Sigmoid colon (tissue), 7 donors: ENCODE data around the gene FBXL16. TPM values are rescaled to one million over a fixed set of nuclear protein-coding genes. Genes with fewer than 3 reads are reported as not detected.

Experiments used
- DNase-seq: peaks from one replicate; pipeline ENCODE4 v3.0.0-alpha.2; 2019
- H3K27ac ChIP-seq, 4 donors: fragments of 200-600 bp; sonication (generic); one replicate each; pipeline ENCODE4 v1.5.1; 2016 to 2019; ENCODE audit warnings: mild to moderate bottlenecking in 1 of 4
- H3K27me3 ChIP-seq, 3 donors: fragments of 200-600 bp; sonication (generic); one replicate each; pipeline ENCODE4 v1.5.1; 2019; ENCODE audit warnings: mild to moderate bottlenecking in 1 of 3
- H3K36me3 ChIP-seq, 4 donors: fragments of 200-600 bp; sonication (generic); one replicate each; pipeline ENCODE4 v1.5.1; 2016 to 2019
- H3K4me1 ChIP-seq, 4 donors: fragments of 200-600 bp; sonication (generic); one replicate each; pipeline ENCODE4 v1.5.1; 2017 to 2019
- H3K4me3 ChIP-seq, 4 donors: fragments of 200-600 bp; sonication (generic); one replicate each; pipeline ENCODE4 v1.5.1; 2017 to 2019; ENCODE audit warnings: mild to moderate bottlenecking in 2 of 4, moderate library complexity in 1 of 4
- H3K9me3 ChIP-seq, 4 donors: fragments of 200-600 bp in 3 of 4; sonication (generic) in 3 of 4; one replicate each; pipeline versions ENCODE4 v1.5.1 to v1.6.1; 2013 to 2019
- EP300 ChIP-seq, 4 donors: sonication (generic); formaldehyde crosslinking; IDR thresholded peaks; one replicate each; pipeline ENCODE4 v1.6.1; 2017; ENCODE audit warnings: antibody characterized with exemption in 4 of 4
- POLR2A ChIP-seq, 2 donors: fragments of 450-650 bp; IDR thresholded peaks; one replicate each; pipeline ENCODE4 v1.6.1; 2016; ENCODE audit warnings: antibody characterized with exemption in 2 of 2, mild to moderate bottlenecking in 2 of 2, moderate library complexity in 2 of 2
- POLR2AphosphoS5 ChIP-seq, 4 donors: sonication (generic); formaldehyde crosslinking; IDR thresholded peaks; one replicate each; pipeline ENCODE4 v1.6.1; 2017; ENCODE audit warnings: antibody characterized with exemption in 4 of 4
- WGBS, 2 donors: extraction: QIAGEN DNeasy Blood & Tissue Kit; methylation state at CpG; one replicate each; pipeline ENCODE4 v1.1.7; 2013; 5-methylcytosine and 5-hydroxymethylcytosine counted together
- intact Hi-C: fragments of 100-400 bp; cut with DNase I; formaldehyde crosslinking; loops from one replicate; pipeline ENCODE4 v1.15.1; 2023
- polyA plus RNA-seq, 3 donors: library from polyadenylated mRNA; stranded (reverse); fragments of 200-250 nt; gene quantifications; one replicate each; pipeline ENCODE4 v1.2.3, GENCODE V29; 2013
- total RNA-seq, 4 donors: library from RNA; depleted of rRNA; stranded (reverse); fragments of >200 nt; gene quantifications; one replicate each; pipeline ENCODE4 v1.1.0, GENCODE V29; 2016
- TF ChIP-seq, protein P1 (sequence below), 4 experiments: fragments of 450-650 bp in 3 of 4; fragments of 200-600 bp in 1 of 4; IDR thresholded peaks; one replicate each; pipeline ENCODE4 v1.5.1; 2016 to 2019; ENCODE audit warnings: antibody characterized with exemption in 4 of 4, mild to moderate bottlenecking in 3 of 4, moderate library complexity in 2 of 4
- donor health status: healthy with polysubstance abuse.
- donor health status: Bipolar disorder and iron deficiency.
- donor health status: healthy.

Gene FBXL16
- total and polyA plus RNA-seq, 7 donors = 0.16 to 2.4 (median 1.4) TPM; not detected in 1

DNA sequence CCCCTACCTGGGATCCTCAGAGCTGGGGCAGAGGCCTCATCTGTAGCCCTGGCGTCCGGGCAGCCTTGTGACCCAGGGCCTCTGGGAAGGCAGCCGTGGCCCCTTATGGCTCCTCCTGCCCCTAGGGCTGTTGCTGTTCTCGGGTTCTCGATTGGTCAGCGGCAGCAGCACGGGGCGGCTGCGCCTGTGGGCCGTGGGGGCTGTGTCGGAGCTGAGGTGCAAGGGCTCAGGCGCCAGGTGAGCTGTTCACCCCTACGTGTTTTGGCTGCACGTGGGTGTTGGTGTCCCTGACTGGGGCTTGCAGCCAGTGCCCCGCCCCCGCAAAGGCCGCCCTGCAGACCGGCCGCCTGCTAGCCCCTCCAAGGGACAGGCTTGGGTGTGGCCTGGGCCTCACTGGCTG is 43.5 kb downstream of the FBXL16 start:
- Histone ChIP-seq H3K36me3 (peaks cover 0 to 18% (median 3%) of the 10 kb centered on the region in 4 donors), H3K27me3 (no peaks in the 10 kb centered on the region), H3K9me3 (no peaks in the 10 kb centered on the region), H3K4me1 (peaks cover 0 to 21% (median 15%) of the 10 kb centered on the region in 4 donors), H3K27ac (no peak overlapping the region), H3K4me3 (no peak overlapping the region)
- intact Hi-C loops = loop anchor here (5.0 to 10.0 kb wide), 2 partner anchors 135 to 277 kb away; partner anchors contain the start of genes CAPN15 and PGAP6
- TF ChIP-seq POLR2A (IDR thresholded peaks at IDR 0.05) = no peak
- TF ChIP-seq, protein P1, sequence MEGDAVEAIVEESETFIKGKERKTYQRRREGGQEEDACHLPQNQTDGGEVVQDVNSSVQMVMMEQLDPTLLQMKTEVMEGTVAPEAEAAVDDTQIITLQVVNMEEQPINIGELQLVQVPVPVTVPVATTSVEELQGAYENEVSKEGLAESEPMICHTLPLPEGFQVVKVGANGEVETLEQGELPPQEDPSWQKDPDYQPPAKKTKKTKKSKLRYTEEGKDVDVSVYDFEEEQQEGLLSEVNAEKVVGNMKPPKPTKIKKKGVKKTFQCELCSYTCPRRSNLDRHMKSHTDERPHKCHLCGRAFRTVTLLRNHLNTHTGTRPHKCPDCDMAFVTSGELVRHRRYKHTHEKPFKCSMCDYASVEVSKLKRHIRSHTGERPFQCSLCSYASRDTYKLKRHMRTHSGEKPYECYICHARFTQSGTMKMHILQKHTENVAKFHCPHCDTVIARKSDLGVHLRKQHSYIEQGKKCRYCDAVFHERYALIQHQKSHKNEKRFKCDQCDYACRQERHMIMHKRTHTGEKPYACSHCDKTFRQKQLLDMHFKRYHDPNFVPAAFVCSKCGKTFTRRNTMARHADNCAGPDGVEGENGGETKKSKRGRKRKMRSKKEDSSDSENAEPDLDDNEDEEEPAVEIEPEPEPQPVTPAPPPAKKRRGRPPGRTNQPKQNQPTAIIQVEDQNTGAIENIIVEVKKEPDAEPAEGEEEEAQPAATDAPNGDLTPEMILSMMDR (IDR thresholded peaks at IDR 0.05) = no peak
- TF ChIP-seq EP300 (IDR thresholded peaks at IDR 0.05) = no peak
- no peak for TF ChIP-seq POLR2AphosphoS5 (IDR thresholded peaks at IDR 0.05)
- whole genome bisulfite sequencing, 2 donors = 95% methylated on average over 19 of the region's 19 CpGs
- no peak for DNase-seq

DNA sequence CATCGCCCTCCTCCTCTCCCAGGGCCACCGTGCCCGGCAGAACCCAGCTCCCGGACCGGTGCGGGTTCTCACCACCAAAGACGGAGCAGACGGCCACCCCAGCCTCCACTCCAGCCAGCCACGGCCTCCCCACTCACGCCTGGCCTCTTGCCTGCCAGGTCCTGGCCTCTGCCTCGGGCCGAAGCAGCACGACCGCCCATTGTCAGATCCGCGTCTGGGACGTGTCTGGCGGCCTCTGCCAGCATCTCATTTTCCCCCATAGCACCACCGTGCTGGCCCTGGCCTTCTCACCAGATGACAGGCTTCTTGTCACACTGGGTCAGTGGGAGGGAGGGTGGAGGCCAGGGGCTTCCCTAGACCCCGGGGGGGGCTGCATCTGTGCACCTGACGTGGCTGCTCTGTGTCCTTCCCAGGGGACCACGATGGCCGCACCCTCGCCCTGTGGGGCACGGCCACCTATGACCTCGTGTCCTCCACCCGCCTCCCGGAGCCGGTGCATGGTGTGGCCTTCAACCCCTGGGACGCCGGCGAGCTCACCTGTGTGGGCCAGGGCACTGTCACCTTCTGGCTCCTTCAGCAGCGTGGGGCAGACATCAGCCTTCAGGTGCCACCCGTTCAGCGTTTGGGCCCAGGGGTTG is 44.3 kb downstream of the FBXL16 start:
- H3K4me3 ChIP-seq = peak overlapping the region in 1 of 4 donors; percentile 39
- no peaks in the 10 kb centered on the region for H3K9me3 ChIP-seq
- H3K27ac ChIP-seq = peak overlapping the region; percentile 75 to 87 (median 84)
- H3K27me3 ChIP-seq = no peaks in the 10 kb centered on the region
- WGBS, 2 donors = 45 to 70% methylated on average over 35 of the region's 35 CpGs
- H3K4me1 ChIP-seq = peaks cover 0 to 19% (median 14%) of the 10 kb centered on the region in 4 donors
- intact Hi-C loops = loop anchor here (2.0 to 10.0 kb wide), 3 partner anchors 73 to 277 kb away; partner anchors contain the start of genes CAPN15 and PGAP6
- no peak for DNase-seq
- peaks cover 0 to 23% (median 3%) of the 10 kb centered on the region in 4 donors for H3K36me3 ChIP-seq
- TF ChIP-seq, protein P1 (IDR thresholded peaks at IDR 0.05) = peak in 2 of 4 experiments; percentile 2 to 41
- no peak for TF ChIP-seq EP300 (IDR thresholded peaks at IDR 0.05)

DNA sequence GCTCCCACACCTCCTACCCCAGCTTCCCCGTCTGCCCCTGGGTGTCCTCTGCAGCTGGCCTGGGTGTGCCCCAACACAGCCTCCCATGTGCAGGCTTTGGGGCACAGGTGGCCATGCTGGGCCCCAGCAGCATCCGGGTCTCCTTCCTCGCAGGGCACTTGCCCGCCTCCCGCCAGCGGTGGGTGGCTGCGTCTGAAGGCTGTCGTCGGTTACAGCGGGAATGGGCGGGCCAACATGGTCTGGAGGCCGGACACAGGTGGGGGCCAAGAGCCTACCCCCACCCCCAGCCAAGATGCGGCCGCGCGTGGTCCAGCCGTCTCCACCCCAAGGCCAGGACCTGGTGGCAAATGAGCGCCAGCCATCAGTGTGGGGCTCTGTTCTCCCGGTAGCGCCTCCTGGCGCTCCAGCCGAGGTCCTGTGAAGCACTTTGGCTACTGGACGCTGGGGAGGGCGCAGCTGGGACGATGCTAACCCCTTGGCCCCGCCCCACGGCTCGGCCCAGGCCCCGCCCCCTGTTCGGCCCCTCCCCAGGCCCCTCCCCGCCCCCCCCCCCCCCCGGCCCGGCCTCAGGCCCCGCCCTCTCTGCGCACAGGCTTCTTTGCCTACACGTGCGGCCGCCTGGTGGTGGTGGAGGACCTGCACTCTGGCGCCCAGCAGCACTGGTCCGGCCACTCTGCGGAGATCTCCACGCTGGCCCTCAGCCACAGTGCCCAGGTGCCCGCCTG is 45.0 kb downstream of the FBXL16 start:
- WGBS, 2 donors = 8 to 20% methylated on average over 38 to 41 of the region's 43 CpGs
- Histone ChIP-seq H3K27ac (peak overlapping the region; percentile 75 to 87 (median 84)), H3K27me3 (no peaks in the 10 kb centered on the region), H3K4me3 (peak overlapping the region in 3 of 4 donors; percentile 24 to 39 (median 38)), H3K36me3 (peaks cover 0 to 25% (median 3%) of the 10 kb centered on the region in 4 donors), H3K9me3 (no peaks in the 10 kb centered on the region), H3K4me1 (peaks cover 0 to 19% (median 14%) of the 10 kb centered on the region in 4 donors)
- peak; percentile 96 for DNase-seq
- TF ChIP-seq, protein P1 (IDR thresholded peaks at IDR 0.05) = peak; percentile 47 to 74 (median 63)
- no peak for TF ChIP-seq EP300 (IDR thresholded peaks at IDR 0.05)
- peak; percentile 38 to 73 (median 42) for TF ChIP-seq POLR2AphosphoS5 (IDR thresholded peaks at IDR 0.05)
- TF ChIP-seq POLR2A (IDR thresholded peaks at IDR 0.05) = no peak
- intact Hi-C loops = loop anchor here (1.0 to 10.0 kb wide), 4 partner anchors 18 to 276 kb away; partner anchors contain the start of genes CAPN15 and PGAP6

DNA sequence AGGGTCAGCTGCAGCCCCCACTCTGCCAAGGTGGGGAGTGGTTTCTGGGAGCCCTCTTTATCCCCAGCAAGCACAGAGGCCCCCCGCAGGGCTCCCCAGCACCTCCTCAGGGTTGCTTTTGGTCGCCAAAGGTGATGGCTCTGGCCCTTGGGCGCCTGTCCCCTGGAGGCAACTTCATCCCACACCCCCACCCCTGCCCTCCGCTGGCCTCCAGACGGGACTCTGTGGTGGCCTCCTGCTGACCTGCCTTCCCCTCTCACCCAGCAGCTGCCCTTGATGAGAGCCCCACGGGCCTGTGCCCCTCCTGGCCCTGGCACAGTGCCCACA is 45.5 kb downstream of the FBXL16 start:
- WGBS, 2 donors = 61 to 64% methylated on average over 6 of the region's 6 CpGs
- intact Hi-C loops = loop anchor here (1.0 to 10.0 kb wide), 4 partner anchors 18 to 275 kb away; partner anchors contain the start of genes CAPN15 and PGAP6
- H3K4me1 ChIP-seq = peaks cover 0 to 19% (median 14%) of the 10 kb centered on the region in 4 donors
- peaks cover 0 to 30% (median 3%) of the 10 kb centered on the region in 4 donors for H3K36me3 ChIP-seq
- TF ChIP-seq, protein P1 (IDR thresholded peaks at IDR 0.05) = no peak
- no peak for TF ChIP-seq POLR2A (IDR thresholded peaks at IDR 0.05)
- no peak for TF ChIP-seq EP300 (IDR thresholded peaks at IDR 0.05)
- no peak for TF ChIP-seq POLR2AphosphoS5 (IDR thresholded peaks at IDR 0.05)
- H3K4me3 ChIP-seq = peak overlapping the region in 3 of 4 donors; percentile 24 to 39 (median 38)
- no peaks in the 10 kb centered on the region for H3K9me3 ChIP-seq
- H3K27ac ChIP-seq = peak overlapping the region; percentile 71 to 87 (median 84)
- H3K27me3 ChIP-seq = no peaks in the 10 kb centered on the region
- DNase-seq = no peak
